ENCODE results near the gene RAD9A.
A peak's percentile ranks its signal among the peaks of the same experiment; 100 is the strongest.

Gene RAD9A

GRCh38 chr11:67356864-67357561 is 34.8 kb upstream of the RAD9A start:
- DNase-seq (ENCODE audit: low read depth in 3 of 3): peak; percentile 50 to 57 (median 52)

- DNase-seq (ENCODE audit: low read depth in 3 of 3): no peak
Measured at GRCh38 chr11:67357831-67358670, 33.7 kb upstream of the RAD9A start.

- no peak for DNase-seq (ENCODE audit: low read depth in 3 of 3)
Measured at GRCh38 chr11:67364169-67364568, 27.6 kb upstream of the RAD9A start.

- DNase-seq (ENCODE audit: low read depth in 3 of 3): no peak
Measured at GRCh38 chr11:67364783-67365722, 26.7 kb upstream of the RAD9A start.

GRCh38 chr11:67365736-67366444 is 25.9 kb upstream of the RAD9A start:
- DNase-seq (ENCODE audit: low read depth in 3 of 3): no peak

- no peak for DNase-seq (ENCODE audit: low read depth in 3 of 3)
Measured at GRCh38 chr11:67366546-67366945, 25.2 kb upstream of the RAD9A start.

GRCh38 chr11:67366961-67367760 is 24.6 kb upstream of the RAD9A start:
- no peak for DNase-seq (ENCODE audit: low read depth in 3 of 3)

GRCh38 chr11:67367761-67368227 is 24.0 kb upstream of the RAD9A start:
- no peak for DNase-seq (ENCODE audit: low read depth in 3 of 3)

- no peak for DNase-seq (ENCODE audit: low read depth in 3 of 3)
Measured at GRCh38 chr11:67368621-67369020, 23.2 kb upstream of the RAD9A start.

- no peak for DNase-seq (ENCODE audit: low read depth in 3 of 3)
Measured at GRCh38 chr11:67369275-67369674, 22.5 kb upstream of the RAD9A start.

- no peak for DNase-seq (ENCODE audit: low read depth in 3 of 3)
Measured at GRCh38 chr11:67369801-67370284, 21.9 kb upstream of the RAD9A start.

- DNase-seq (ENCODE audit: low read depth in 3 of 3): no peak
Measured at GRCh38 chr11:67370351-67371076, 21.3 kb upstream of the RAD9A start.

GRCh38 chr11:67371189-67371910 is 20.4 kb upstream of the RAD9A start:
- DNase-seq (ENCODE audit: low read depth in 3 of 3): no peak

GRCh38 chr11:67371911-67372320 is 19.9 kb upstream of the RAD9A start:
- no peak for DNase-seq (ENCODE audit: low read depth in 3 of 3)

GRCh38 chr11:67372321-67372992 is 19.3 kb upstream of the RAD9A start:
- DNase-seq (ENCODE audit: low read depth in 3 of 3): no peak

GRCh38 chr11:67372993-67373647 is 18.7 kb upstream of the RAD9A start, which contains the start of gene CLCF1:
TSS of gene CLCF1 (minus strand) at chr11:67373598. CDS start at chr11:67373539, 59 bp downstream.
- DNase-seq (ENCODE audit: low read depth in 3 of 3): no peak
